CD4-positive, alpha-beta T cell treated with Interleukin-17A for 1 hour (primary cell): ENCODE measurements around the gene RALGDS.

Source experiments
- DNase-seq: peaks from one replicate; pipeline ENCODE4 v3.0.0-alpha.2; 2020

The RALGDS gene

DNA sequence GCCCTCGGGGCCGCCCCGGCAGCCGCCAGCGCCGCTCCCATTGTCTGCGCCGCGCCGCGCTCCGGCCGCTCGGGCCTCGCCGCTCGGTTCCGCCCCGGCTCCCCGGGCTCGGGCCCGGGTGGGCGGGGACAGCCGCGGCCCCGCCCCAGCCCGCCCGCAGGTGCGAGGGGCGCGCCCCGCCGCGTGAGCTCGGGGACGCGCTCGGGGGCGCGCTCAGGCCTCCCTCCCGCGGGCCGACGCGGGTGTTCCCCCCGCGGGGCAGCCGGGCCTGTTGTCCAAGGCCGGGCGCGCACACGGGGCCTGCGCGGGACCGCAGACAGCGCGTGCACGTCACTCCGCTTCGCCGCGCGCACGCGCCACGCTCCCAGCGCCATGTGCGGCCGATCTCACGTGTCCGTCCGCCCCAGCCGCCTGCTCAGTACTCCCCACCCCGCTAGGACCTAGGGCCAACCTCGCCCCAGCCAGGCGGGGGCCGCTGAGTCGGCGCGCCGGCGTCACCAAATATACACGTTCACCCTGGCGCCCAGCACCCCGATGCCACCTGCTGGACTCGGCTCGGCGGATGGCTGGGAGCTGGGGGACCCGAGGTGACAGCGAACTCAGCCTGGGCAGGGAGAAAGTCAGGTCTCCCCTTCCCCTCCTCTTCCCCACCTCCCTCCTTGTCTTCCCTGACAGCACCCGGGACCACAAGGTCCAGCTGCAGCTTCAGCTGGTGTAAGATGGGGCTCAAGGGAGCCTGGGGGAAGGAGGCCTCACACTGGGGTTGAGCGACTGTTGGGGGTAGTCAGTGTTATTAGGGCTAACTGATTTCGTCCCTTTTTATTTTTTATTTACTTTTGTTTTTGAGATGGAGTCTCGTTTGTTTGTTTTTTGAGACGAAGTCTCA is 28.3 kb upstream of the RALGDS start:
- DNase-seq, result peak; percentile 87

DNA sequence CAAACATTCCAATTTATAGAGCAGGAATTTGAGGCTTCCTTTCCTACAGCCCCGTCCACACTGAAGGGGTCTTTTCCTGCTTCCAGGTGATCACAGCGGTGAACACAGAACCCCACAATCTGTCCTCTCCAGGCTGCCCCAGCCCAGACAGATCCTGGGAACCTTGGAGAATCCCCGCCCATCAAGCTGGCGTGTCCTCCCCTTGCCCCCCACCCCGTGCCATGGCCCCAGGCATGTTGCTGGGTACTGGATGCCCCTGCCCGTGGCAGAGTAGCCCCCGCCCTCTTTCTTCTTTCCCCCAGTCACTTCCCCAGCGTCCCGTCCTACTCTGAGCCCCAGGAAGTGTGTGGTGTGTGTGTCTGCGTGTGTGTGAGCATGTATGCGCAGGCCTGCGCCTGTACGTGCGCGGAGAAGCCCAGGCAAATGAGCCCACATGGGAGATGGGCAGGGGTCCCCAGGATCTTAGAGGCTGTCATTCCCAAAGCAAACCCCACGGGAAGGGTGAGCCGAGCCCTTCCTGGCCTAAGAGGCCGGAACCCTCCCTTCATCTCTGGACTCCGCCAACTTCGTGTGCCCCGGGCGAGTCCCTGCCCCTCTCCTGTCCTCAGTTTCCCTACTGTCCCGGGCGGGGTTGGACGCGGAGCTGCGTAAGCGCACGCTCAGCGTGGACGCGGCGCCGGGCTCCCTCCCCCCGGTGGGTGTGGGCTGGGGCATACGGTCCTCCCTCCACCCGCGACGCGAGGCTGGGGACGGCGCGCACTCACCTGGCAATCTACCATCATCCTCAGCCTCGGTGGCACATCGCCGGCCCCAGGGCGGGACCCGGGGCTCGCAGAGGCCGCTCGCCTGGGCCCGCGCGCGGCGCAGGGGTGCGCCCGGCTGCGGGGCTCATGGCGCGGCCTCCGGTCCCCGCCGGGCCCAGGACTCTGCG is 27.4 kb upstream of the RALGDS start:
- DNase-seq, result peak; percentile 83

GRCh38 chr9:133147412-133148198 is 26.6 kb upstream of the RALGDS start:
- DNase-seq, result peak; percentile 94

DNA sequence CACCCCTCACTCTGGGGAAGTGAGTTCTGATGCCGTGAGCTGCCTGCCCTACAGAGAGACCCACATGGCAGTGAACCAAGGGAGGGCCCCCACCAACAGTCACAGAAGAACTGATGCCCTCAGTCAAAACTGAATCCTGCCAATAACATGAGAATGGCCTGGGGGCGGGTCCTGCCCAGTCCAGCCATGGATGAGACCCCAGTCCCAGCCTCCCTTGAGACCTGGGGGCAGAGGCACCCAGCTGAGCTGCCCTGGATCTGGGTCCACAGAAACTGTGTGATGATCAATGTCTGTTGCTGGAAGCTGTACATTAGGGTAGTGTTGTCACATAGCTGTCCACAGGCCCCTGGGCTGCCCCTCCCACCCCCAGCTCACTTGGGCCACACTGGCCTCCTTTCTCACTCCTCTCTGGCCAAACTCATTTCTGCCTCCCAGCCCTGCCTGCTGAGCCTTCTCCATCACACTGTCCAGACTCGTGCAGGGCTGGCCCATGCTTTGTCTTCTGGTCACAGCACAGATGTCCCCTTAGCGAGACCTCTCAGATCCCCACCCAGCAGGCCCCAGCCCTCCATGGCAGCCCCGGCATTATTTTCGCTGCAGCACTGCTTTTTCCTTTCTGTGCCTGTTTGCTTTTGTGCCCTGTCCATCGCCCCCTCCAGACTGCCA is 25.8 kb upstream of the RALGDS start:
- DNase-seq, result no peak

GRCh38 chr9:133144904-133145851 is 24.1 kb upstream of the RALGDS start:
- DNase-seq, result no peak

- peak; percentile 93 for DNase-seq
These were observed 23.3 kb upstream of the RALGDS start for GRCh38 chr9:133144142-133144903.

DNA sequence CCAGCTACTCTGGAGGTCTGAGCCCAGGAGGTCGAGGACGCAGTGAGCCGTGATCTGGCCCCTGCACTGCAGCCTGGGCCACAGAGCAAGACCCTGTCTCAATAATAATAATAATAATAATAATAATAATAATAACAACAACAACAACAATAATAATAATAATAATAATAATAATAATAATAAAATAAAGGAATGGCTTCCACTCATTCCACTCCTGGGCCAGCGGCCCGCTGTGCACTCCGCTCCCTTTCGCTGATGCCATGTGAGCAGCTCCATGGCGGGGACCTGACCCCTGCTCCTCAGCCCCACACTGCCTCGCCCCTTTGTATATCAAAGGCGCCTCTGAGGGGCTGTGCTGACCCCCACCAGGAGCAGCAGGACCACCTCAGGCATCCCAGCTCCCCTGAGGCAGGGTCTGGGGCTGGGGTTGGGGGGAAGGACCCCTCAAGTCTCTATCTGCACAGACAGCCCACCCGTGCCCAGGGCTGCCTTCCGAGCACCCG is 22.6 kb upstream of the RALGDS start:
- DNase-seq, result no peak

DNA sequence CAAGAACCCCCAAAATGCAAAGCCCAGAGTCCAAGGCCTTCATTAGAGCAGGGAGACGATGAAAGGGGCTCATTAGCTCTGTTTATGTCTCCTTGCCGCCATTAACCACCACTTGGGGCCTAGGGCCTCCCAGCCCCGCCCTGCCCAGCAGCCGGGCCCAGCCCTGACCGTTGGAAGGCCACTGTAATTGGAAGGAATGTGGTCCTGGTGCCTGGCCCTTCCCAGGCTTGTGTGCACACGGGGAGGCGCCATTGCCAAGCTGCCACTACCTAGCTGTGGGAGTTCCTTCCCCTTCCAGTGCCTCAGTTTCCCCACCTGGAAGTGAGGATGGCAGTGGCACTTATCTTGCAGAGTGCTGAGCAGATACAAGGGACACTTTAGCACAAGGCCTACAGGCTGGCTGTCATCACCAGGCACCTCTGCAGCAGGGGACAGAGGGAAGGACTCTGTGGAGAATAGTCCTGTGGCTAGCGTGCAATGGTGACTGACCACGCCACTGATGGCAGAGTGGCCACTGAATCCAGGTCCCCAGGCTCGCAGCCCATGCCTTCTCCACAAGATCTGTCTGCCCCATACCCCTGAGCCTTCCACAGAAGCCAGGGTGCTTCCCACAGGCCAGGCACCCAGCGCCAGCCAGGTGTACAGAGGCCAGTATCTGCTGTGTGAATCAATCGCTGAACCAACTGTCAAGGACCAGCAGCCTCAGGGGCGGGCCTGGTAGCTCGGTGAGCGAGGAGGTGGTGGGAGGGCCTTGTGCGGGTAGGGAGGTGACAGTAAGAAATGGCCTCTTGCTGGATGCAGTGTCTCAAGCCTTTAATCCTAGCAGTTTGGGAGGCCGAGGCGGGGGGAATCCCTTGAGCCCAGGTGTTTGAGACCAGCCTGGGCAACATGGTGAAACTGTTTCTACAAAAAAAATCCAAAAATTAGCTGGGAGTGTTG is 21.9 kb upstream of the RALGDS start:
- DNase-seq, result peak; percentile 66

DNA sequence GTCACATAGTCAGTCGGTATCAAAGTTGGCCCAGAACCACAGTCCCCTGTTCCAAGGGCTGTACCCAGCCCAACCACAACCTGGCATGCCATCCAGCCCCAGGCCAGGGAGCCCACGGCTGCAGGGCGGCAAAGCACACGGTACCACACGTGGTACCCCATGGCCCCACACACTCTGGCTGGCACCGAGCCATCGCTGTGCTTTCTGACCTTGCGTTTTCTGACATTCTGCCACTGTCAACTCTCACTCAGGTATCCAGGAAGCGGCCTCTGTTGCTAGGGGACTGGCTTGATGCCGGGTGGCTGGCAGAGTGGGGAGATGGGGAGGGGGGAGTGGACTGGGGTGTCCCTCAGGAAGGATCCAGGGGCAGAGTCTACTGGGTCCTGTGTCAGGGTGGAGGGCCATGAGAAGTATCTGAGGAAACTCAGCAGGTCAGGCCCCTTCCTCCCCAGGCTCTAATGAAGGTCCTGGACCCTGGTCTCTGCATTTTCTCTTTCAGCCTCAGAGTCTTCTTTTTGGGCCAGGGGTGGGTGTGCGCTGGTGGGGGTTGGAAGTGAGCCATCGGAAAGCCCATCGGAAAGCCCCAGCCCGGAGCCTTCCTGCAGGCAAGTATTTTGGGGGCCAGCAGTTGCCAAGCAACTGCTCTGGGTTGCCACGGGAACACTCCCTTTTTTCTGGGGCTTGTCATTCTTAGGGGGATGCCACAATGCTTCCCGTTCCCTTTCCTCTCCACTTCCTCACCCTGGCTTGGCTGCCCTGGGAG is 21.0 kb upstream of the RALGDS start:
- DNase-seq, result peak; percentile 93

GRCh38 chr9:133140606-133141005 is 19.6 kb upstream of the RALGDS start:
- no peak for DNase-seq

- no peak for DNase-seq
These were observed 19.1 kb upstream of the RALGDS start for GRCh38 chr9:133140174-133140505.

DNA sequence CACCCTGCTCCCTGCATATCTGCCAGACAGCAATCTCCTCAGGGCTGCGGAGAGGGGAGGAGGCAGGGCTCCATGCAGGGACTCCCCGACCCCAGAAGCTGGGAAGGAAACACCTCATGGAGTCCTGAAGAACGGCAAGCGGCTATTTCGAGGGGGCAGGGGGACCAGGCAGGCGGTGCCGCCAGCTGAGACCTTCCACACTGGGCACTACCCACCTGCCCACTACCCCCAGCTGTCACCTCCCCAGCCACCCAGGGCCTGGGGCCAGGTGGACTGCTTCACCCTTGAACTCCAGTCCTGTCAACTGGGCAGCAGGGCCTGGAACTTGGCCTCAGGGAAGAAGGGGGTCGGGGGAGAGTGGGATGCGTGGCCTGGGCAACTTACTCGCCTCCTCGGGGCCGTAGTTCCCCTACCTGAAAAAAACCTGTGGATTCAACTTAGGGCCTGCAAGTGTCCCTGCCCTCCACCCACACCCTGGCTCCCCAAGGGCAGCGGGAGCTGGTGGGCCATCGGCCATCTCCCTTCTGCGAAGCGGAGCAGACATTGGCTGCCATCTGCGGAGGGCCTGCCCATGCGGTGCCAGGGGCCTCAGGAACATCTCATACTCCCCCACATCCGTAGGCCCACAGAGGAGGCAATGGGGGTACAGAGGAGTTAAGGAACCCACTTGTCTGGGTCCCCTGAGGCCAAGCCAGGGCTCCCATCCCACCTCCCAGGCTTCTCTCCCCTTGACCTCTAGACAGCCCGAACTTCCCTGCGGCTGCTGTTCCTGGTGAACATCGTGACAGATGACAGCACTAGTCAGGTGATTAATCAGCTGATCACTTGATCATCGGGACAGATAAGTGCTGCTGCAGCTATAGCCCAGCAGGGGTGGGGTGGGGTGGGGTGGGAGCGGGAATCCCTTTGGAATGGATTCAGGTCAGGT is 18.5 kb upstream of the RALGDS start:
- DNase-seq, result no peak

DNA sequence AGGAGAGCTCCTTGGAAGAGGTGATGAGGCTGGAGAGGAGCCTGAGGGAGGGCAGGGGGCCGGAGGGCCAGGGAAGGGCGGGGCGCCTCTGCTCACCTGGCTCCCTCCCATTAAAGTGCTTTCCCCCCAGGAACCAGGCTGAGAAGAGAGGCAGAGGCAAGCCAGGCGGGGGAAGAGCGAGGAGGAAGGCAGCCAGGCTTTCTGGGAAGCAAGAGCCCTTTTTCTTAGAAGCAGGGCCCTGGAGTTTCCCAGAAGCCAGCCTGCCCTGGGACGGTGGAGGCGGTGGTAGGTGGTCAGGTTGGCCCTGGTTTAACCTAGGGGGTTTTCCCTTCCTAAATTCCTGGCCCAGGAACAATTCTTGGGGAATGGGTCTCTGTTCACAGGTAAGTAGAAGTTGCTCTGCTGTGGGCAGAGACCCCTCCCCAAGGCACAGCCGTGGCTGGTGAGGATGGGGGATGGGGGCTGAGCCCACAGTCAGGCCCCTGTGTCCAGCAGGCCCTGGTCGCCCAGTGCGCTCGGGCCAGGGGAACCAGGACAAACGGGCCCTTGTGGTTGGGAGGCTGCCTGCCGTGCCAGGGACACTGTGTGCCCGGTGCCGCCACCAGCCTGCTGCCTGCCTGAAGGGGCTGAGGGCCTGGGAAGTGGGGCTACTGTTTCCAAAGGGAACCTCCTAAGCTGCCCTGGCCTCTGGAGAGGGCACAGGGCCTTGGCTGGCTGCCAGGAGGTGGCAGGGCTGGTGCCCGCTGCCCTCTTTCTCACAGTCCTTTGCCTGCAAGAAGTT is 16.6 kb upstream of the RALGDS start:
- peak; percentile 36 for DNase-seq

DNA sequence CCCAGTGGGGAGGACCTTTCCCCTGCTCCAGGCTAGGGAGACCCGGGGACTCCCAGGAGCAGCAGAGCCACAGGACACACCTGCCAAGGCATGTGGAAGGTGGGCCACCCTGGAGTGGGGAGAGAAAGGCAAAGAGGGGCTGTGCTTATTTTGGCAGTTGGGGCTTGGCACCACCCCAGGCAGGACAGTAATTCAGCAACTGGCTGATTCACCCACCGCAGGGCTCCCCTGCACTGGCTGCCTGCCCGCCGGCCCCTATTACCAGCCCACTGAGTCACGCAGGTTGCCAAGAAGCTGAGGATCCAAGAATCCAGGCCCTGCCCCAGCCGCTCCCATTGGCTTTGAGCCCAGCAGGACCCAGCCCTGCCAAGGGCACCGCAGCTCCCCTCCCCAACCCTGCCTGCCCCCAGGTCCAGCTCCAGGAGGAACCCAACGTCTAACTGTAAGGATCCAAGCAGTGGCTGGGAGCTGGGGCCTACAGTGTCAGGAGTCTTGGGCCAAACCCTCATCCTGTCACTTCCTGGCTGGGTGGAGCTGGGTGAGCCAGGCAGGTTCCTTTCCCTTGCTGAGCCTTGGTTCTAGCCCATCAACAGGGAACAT is 14.2 kb upstream of the RALGDS start:
- DNase-seq, result peak; percentile 61

DNA sequence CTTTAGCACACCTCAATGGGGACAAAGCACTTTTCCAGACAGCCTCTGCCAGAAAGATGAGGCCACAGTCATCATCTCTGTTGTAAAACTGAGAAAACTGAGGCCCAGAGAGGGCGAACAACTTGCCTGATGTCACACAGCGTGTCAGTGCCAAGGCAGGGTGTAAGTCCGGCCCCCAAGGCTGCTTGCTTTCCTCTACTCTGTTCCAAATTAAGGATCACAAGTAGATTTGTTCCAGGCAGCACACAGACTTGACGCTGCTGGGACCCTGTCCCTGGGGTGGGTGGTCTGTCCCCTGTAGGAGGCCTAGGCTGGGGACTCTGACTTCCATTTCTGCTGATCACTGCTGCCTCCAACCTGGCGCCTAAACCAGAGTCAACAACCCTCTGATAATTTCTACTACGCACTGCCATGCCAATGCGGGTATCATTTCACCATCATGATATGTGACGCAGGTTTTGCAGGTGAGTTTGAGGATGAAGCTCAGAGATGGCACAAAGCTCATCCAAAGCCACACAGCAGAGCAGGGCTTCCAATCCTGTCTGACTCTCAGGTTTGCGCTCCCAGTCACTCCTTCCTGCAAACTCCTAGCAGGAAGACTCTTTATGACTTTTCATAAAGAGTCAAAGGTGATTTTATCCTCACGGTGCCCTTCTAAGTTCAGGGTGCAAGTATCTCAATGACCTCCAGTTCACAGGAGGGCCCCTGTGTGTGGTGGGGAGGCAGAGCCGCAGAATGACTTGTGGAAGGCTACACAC is 13.5 kb upstream of the RALGDS start:
- peak; percentile 32 for DNase-seq
